Vagina (tissue), 2 donors: ENCODE data around the gene JMJD4. TPM values are rescaled to one million over a fixed set of nuclear protein-coding genes. Genes with fewer than 3 reads are reported as not detected.

Source experiments
- DNase-seq, 2 donors: peaks; one replicate each; pipeline ENCODE4 v3.0.0-alpha.2; 2017; ENCODE audit errors: extremely low spot score in 2 of 2
- H3K27ac ChIP-seq: fragments of 200-600 bp; sonication (generic); one replicate; pipeline ENCODE4 v1.5.1; 2019
- H3K27me3 ChIP-seq: fragments of 200-600 bp; sonication (generic); one replicate; pipeline ENCODE4 v1.5.1; 2019
- H3K36me3 ChIP-seq, 2 donors: fragments of 200-600 bp; sonication (generic); one replicate each; pipeline ENCODE4 v1.5.1; 2017 to 2019
- H3K4me1 ChIP-seq: fragments of 200-600 bp; sonication (generic); one replicate; pipeline ENCODE4 v1.5.1; 2019
- H3K4me3 ChIP-seq, 2 donors: fragments of 200-600 bp; sonication (generic); 1 replicate in 1 of 2; 2 replicates in 1 of 2; pipeline ENCODE4 v1.5.1; 2016 to 2019
- H3K9me3 ChIP-seq: fragments of 200-600 bp; sonication (generic); one replicate; pipeline ENCODE4 v1.5.1; 2019
- CTCF ChIP-seq, 3 experiments: fragments of 450-650 bp in 2 of 3; fragments of 200-600 bp in 1 of 3; sonication (generic) in 1 of 3; IDR thresholded peaks; one replicate each; pipeline ENCODE4 v1.5.1; 2017 to 2019; ENCODE audit warnings: antibody characterized with exemption in 3 of 3, mild to moderate bottlenecking in 2 of 3, moderate library complexity in 2 of 3
- POLR2A ChIP-seq, 2 donors: fragments of 450-650 bp; IDR thresholded peaks; one replicate each; pipeline ENCODE4 v1.6.1; 2017; ENCODE audit warnings: antibody characterized with exemption in 2 of 2, mild to moderate bottlenecking in 2 of 2, moderate library complexity in 2 of 2
- POLR2AphosphoS5 ChIP-seq, 2 donors: sonication (generic); formaldehyde crosslinking; IDR thresholded peaks; one replicate each; pipeline ENCODE4 v1.9.0; 2017; ENCODE audit warnings: antibody characterized with exemption in 2 of 2, mild to moderate bottlenecking in 2 of 2, low read depth in 1 of 2; ENCODE audit not compliant: insufficient read depth in 1 of 2
- intact Hi-C: fragments of 100-400 bp; cut with DNase I; formaldehyde crosslinking; loops from one replicate; pipeline ENCODE4 v1.15.1; 2023
- total RNA-seq: library from RNA; depleted of rRNA; stranded (reverse); fragments of >200 nt; gene quantifications from one replicate; pipeline ENCODE4 v1.2.3, GENCODE V29; 2016

The JMJD4 gene
- total RNA-seq, 1 donor from 2014 or later, result 18.2 TPM

GRCh38 chr1:227779685-227780084, 44.6 kb upstream of the JMJD4 start:
- Histone ChIP-seq H3K36me3 (peaks cover 0 to 20% of the 10 kb centered on the region in 2 donors), H3K27ac (no peak overlapping the region), H3K4me3 (no peak overlapping the region), H3K9me3 (no peaks in the 10 kb centered on the region), H3K27me3 (no peaks in the 10 kb centered on the region), H3K4me1 (peaks cover 4% of the 10 kb centered on the region)
- TF ChIP-seq CTCF (IDR thresholded peaks at IDR 0.05) (no peak), POLR2AphosphoS5 (IDR thresholded peaks at IDR 0.05; ENCODE audit: insufficient read depth in 1 of 2, low read depth in 1 of 2) (no peak)
- no peak for DNase-seq
- intact Hi-C loops, result no loop called here

GRCh38 chr1:227779021-227779441, 43.9 kb upstream of the JMJD4 start:
- no peak for DNase-seq

GRCh38 chr1:227778401-227778947, 43.4 kb upstream of the JMJD4 start:
- no peak overlapping the region for H3K4me3 ChIP-seq
- H3K9me3 ChIP-seq, result no peaks in the 10 kb centered on the region
- H3K4me1 ChIP-seq, result peaks cover 4% of the 10 kb centered on the region
- H3K36me3 ChIP-seq, result peaks cover 0 to 20% of the 10 kb centered on the region in 2 donors
- TF ChIP-seq POLR2A (IDR thresholded peaks at IDR 0.05) (no peak), POLR2AphosphoS5 (IDR thresholded peaks at IDR 0.05; ENCODE audit: insufficient read depth in 1 of 2, low read depth in 1 of 2) (no peak), CTCF (IDR thresholded peaks at IDR 0.05) (no peak)
- no peak for DNase-seq
- no peaks in the 10 kb centered on the region for H3K27me3 ChIP-seq
- no peak overlapping the region for H3K27ac ChIP-seq
- intact Hi-C loops, result no loop called here

More at GRCh38 chr1:227779021-227779441, 43.9 kb upstream of the JMJD4 start:
- H3K27me3 ChIP-seq, result no peaks in the 10 kb centered on the region
- no peak for TF ChIP-seq POLR2A (IDR thresholded peaks at IDR 0.05)
- no peak for TF ChIP-seq POLR2AphosphoS5 (IDR thresholded peaks at IDR 0.05; ENCODE audit: insufficient read depth in 1 of 2, low read depth in 1 of 2)
- no peak for TF ChIP-seq CTCF (IDR thresholded peaks at IDR 0.05)
- intact Hi-C loops, result no loop called here
- no peak overlapping the region for H3K4me3 ChIP-seq
- H3K27ac ChIP-seq, result no peak overlapping the region
- H3K9me3 ChIP-seq, result no peaks in the 10 kb centered on the region
- peaks cover 4% of the 10 kb centered on the region for H3K4me1 ChIP-seq
- H3K36me3 ChIP-seq, result peaks cover 0 to 20% of the 10 kb centered on the region in 2 donors

- intact Hi-C loops, result no loop called here
- Histone ChIP-seq H3K4me1 (peaks cover 4% of the 10 kb centered on the region), H3K9me3 (no peaks in the 10 kb centered on the region), H3K36me3 (peaks cover 0 to 20% of the 10 kb centered on the region in 2 donors), H3K4me3 (no peak overlapping the region), H3K27me3 (no peaks in the 10 kb centered on the region), H3K27ac (no peak overlapping the region)
- no peak for TF ChIP-seq POLR2AphosphoS5 (IDR thresholded peaks at IDR 0.05; ENCODE audit: insufficient read depth in 1 of 2, low read depth in 1 of 2)
- TF ChIP-seq CTCF (IDR thresholded peaks at IDR 0.05), result no peak
- TF ChIP-seq POLR2A (IDR thresholded peaks at IDR 0.05), result no peak
- no peak for DNase-seq
Observed at GRCh38 chr1:227777646-227778045, 42.5 kb upstream of the JMJD4 start.

GRCh38 chr1:227777156-227777555, 42.1 kb upstream of the JMJD4 start:
- Histone ChIP-seq H3K4me1 (peaks cover 4% of the 10 kb centered on the region), H3K27ac (no peak overlapping the region), H3K4me3 (no peak overlapping the region), H3K9me3 (no peaks in the 10 kb centered on the region), H3K27me3 (no peaks in the 10 kb centered on the region), H3K36me3 (peaks cover 0 to 20% of the 10 kb centered on the region in 2 donors)
- TF ChIP-seq CTCF (IDR thresholded peaks at IDR 0.05), result no peak
- TF ChIP-seq POLR2A (IDR thresholded peaks at IDR 0.05), result no peak
- TF ChIP-seq POLR2AphosphoS5 (IDR thresholded peaks at IDR 0.05; ENCODE audit: insufficient read depth in 1 of 2, low read depth in 1 of 2), result no peak
- intact Hi-C loops, result no loop called here
- DNase-seq, result no peak
